SKM-1 (cell line): ENCODE results near the gene TRIM66.

Source experiments
- DNase-seq: peaks from one replicate; lab custom pipeline; 2025; ENCODE audit not compliant: unreplicated experiment; lab: John Stamatoyannopoulos, UW

TRIM66 gene

DNA sequence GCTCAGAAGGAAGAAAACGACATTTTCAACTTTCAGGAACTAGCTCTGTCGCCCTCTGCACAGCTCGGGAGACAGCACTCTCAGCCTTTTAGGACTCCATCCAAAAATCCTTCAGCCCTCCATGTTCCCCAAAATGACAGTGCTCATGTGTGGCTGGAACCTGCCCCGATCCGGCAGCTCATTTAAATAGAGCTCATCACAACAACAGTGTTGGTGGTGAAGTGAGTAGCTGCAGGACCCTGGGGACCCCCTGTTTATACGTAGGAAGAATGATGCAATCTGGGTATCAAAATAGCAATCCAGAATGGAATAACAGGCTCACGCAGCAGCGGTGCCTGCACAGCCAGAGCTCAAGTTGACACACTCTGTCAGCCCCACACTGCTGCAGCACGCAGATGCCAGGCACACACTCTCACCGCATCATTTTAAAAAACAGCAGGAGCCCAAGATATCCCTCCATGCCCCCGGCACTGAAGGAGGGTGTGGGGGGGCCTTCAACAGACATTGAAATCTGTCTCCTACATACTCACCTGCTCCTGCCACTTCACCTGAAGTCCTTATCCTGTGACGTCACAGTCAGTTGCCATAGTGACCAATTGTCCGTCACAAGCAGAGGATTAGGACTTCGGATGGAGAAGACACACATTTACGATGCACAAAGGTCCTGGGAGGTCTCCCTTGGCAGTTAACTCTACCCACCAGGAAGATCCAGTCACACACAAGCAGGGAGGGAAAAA lies 24.0 kb downstream of the TRIM66 start:
- no peak for DNase-seq

DNA sequence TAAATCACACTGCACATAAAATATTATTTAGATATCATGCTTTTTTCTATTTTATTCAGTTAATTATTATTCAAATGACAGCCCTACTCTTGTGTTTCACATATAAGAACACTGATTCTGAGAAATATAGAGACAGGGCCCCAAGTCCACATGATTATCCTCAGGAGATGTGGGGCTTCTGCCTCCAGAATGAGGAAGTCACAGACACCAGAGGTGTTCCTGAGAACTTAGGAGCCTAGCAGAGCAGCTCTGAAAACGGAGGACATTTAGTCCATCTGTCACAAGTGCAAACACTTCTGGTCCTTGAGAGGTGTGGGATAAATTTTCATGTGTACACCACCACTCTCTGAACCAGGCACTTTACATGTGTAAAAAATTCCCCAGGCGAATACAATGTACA lies 26.2 kb downstream of the TRIM66 start:
- no peak for DNase-seq

GRCh38 chr11:8654503-8654902 lies 28.0 kb downstream of the TRIM66 start:
- DNase-seq = no peak

GRCh38 chr11:8652140-8652539 lies 30.3 kb downstream of the TRIM66 start:
- no peak for DNase-seq

- DNase-seq = no peak
These were observed 32.0 kb downstream of the TRIM66 start for GRCh38 chr11:8650401-8650990.

DNA sequence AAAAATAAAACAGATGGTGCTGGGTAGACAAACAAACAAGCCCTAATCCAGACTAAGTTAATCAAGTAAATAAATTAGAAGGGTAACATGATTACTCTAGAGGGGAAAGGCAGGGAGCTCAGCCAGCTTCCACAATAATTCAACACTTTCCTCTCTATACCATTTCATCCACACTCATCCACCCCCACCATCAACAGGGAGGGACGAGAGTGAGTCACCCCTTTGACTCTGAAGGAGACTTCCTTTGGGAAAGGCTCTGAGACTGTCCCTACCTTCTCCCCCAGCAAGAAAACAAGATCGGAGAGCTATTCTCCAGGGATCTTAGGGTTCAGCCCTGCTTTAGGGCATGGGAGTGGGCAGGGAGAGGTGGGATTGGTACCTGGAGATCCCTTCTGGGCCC lies 33.1 kb downstream of the TRIM66 start:
- DNase-seq = no peak

GRCh38 chr11:8646873-8647272 lies 35.6 kb downstream of the TRIM66 start:
- DNase-seq = no peak

- DNase-seq = no peak
These were observed 40.1 kb downstream of the TRIM66 start for GRCh38 chr11:8642196-8642841.

GRCh38 chr11:8641332-8641731 lies 41.1 kb downstream of the TRIM66 start:
- no peak for DNase-seq

- no peak for DNase-seq
These were observed 42.1 kb downstream of the TRIM66 start for GRCh38 chr11:8640267-8640906.

GRCh38 chr11:8639655-8640054 lies 42.8 kb downstream of the TRIM66 start:
- DNase-seq = no peak

DNA sequence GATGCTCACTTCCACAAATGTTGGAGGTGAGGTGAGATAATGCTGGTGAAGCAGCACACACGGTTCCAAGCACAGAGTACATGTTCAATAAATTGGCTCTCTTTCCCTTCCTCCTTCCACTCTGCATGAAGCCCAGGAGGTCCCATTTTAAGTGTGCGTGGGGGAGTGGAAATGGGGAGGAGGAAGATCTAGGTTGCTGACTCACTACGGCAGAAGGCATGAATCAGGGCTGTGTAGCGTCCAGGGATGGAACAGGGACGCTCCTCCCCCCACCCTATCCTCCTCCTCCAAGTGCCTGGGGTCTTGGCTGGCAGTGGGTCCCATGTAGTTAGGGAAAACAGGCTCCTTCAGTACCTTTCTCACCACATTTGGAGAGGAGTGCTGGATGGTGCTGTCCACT lies 44.2 kb downstream of the TRIM66 start:
- DNase-seq = no peak

DNA sequence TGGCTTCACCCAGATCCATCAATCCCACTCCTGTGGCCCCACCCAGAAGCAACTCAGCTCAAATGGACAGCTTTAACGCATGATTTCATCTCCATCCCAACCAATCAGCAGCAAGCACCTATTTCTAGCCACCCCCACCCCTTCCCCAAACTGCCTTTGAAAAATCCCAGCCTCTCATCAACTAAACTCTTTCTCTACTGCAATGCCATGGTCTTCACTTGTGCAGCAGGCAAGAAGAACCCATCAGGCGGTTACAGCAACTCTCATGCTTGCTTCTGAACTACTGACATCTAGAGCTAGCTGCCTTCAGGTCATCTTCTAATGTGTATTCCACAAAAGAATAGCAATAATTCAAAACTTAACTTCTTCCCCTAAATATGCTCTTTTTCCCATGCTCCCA lies 46.3 kb downstream of the TRIM66 start:
- no peak for DNase-seq

GRCh38 chr11:8634498-8634897 lies 48.0 kb downstream of the TRIM66 start:
- no peak for DNase-seq

GRCh38 chr11:8631395-8632118 lies 50.9 kb downstream of the TRIM66 start:
- DNase-seq = no peak

- DNase-seq = no peak
These were observed 57.8 kb downstream of the TRIM66 start for GRCh38 chr11:8624698-8625097.

- DNase-seq = no peak
These were observed 61.3 kb downstream of the TRIM66 start for GRCh38 chr11:8621147-8621546.

GRCh38 chr11:8617063-8617462 lies 65.4 kb downstream of the TRIM66 start:
- no peak for DNase-seq

GRCh38 chr11:8615291-8616032 lies 67.0 kb downstream of the TRIM66 start:
- no peak for DNase-seq

- no peak for DNase-seq
These were observed 68.0 kb downstream of the TRIM66 start for GRCh38 chr11:8614497-8614896.

DNA sequence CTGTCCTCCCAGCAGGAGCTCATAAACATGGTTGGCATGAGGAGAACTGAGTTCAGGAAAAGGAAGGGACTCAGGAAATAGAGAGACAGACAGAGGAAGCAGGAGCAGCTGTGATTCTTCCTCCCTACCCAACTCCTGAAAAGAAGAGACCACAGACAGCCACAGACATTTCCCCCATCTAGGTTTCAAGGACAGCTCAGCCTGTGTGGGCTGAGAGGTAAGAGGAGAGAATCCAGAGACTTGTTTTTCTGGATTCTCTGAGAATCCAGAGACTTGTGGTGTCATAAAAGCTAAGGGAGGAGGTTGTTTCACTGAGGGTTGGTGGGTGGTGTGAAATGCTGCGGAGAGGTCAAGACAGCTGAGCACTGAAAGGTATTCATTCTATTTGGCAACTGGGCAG lies 69.4 kb downstream of the TRIM66 start:
- no peak for DNase-seq
